H1 (cell line): Measurements from ENCODE around the gene SMIM1. TPM values are rescaled to one million over a fixed set of nuclear protein-coding genes. Genes with fewer than 3 reads are reported as not detected.

Source experiments
- CTCF ChIA-PET: fragments of 300-600 bp; sonication (Branson Sonifier 250); formaldehyde crosslinking; loops from one replicate; lab custom pipeline; 2021; ENCODE audit not compliant: partially characterized antibody; lab: Charles Lee
- POLR2A ChIA-PET: fragments of 300-600 bp; sonication (Branson Sonifier 250); formaldehyde crosslinking; loops from one replicate; lab custom pipeline; 2021; ENCODE audit warnings: inconsistent platforms; ENCODE audit not compliant: partially characterized antibody; lab: Charles Lee
- DNase-seq, 2 experiments: peaks; one replicate each; pipeline versions ENCODE4 v3.0.0 to v3.0.0-alpha.2; 2010 to 2022; ENCODE audit warnings: low spot score in 2 of 2, low read depth in 1 of 2, mixed read lengths in 1 of 2
- FAIRE-seq: peaks from 2 replicates; lab custom pipeline; 2011; peaks lifted over from hg19 to GRCh38; lab: Jason Lieb, UNC
- H2AFZ ChIP-seq: 2 replicates; pipeline ENCODE4 v1.8.1; 2012; ENCODE audit warnings: low read length, inconsistent platforms
- H2AK5ac ChIP-seq: 2 replicates; pipeline ENCODE4 v1.6.1; 2013; ENCODE audit warnings: low read depth, low read length
- H2BK120ac ChIP-seq: replicated peaks from 2 replicates; pipeline ENCODE3; 2013; ENCODE audit warnings: low read depth, low read length, inconsistent platforms
- H2BK12ac ChIP-seq: 2 replicates; pipeline ENCODE4 v1.6.1; 2013; ENCODE audit warnings: low read depth, low read length
- H2BK15ac ChIP-seq: 2 replicates; pipeline ENCODE4 v1.6.1; 2013; ENCODE audit warnings: low read length
- H2BK20ac ChIP-seq: 2 replicates; pipeline ENCODE4 v1.6.1; 2013; ENCODE audit warnings: low read length
- H2BK5ac ChIP-seq: 2 replicates; pipeline ENCODE4 v1.6.1; 2013; ENCODE audit warnings: low read depth, low read length
- H3K14ac ChIP-seq: 2 replicates; pipeline ENCODE4 v1.6.1; 2013; ENCODE audit warnings: inconsistent platforms; ENCODE audit not compliant: insufficient read length
- H3K18ac ChIP-seq: 2 replicates; pipeline ENCODE4 v1.6.1; 2013; ENCODE audit warnings: low read length; ENCODE audit errors: extremely low read depth
- H3K23ac ChIP-seq: 2 replicates; pipeline ENCODE4 v1.6.1; 2013; ENCODE audit warnings: inconsistent platforms; ENCODE audit not compliant: insufficient read length
- H3K23me2 ChIP-seq: 2 replicates; pipeline ENCODE4 v1.6.1; 2013; ENCODE audit warnings: low read depth, low read length
- H3K27ac ChIP-seq: 2 replicates; pipeline ENCODE4 v1.6.1; 2011; ENCODE audit warnings: low read depth, low read length, inconsistent platforms
- H3K27me3 ChIP-seq, 4 experiments: replicated peaks in 1 of 4; 1 replicate in 1 of 4; 2 replicates in 3 of 4; pipeline versions ENCODE4 v1.6.1 to v1.8.1; 2011 to 2013; ENCODE audit warnings: low read length in 3 of 4, mild to moderate bottlenecking in 3 of 4, inconsistent platforms in 2 of 4, mixed read lengths in 2 of 4, moderate library complexity in 1 of 4; ENCODE audit not compliant: control insufficient read depth in 3 of 4, insufficient read depth in 3 of 4; ENCODE audit errors: extremely low read depth in 1 of 4
- H3K36me3 ChIP-seq, 4 experiments: 2 replicates each; pipeline versions ENCODE4 v1.6.1 to v1.8.1; 2011 to 2013; ENCODE audit warnings: mild to moderate bottlenecking in 4 of 4, low read length in 3 of 4, moderate library complexity in 2 of 4, control low read depth in 1 of 4, inconsistent platforms in 1 of 4; ENCODE audit not compliant: insufficient read depth in 4 of 4, control insufficient read depth in 2 of 4
- H3K4ac ChIP-seq: replicated peaks from 2 replicates; pipeline ENCODE3; 2013; ENCODE audit warnings: low read length, low read depth, mixed read lengths, inconsistent platforms; ENCODE audit not compliant: insufficient read length
- H3K4me1 ChIP-seq, 4 experiments: replicated peaks in 1 of 4; 1 replicate in 1 of 4; 2 replicates in 3 of 4; pipeline versions ENCODE4 v1.6.1 to v1.8.1; 2011 to 2013; ENCODE audit warnings: low read length in 3 of 4, inconsistent platforms in 2 of 4, mixed read lengths in 1 of 4; ENCODE audit not compliant: insufficient read depth in 4 of 4, control insufficient read depth in 3 of 4
- H3K4me2 ChIP-seq, 2 experiments: 2 replicates each; pipeline versions ENCODE4 v1.6.1 to v1.8.1; 2011 to 2013; ENCODE audit warnings: low read depth in 2 of 2, low read length in 2 of 2, control low read depth in 1 of 2, inconsistent platforms in 1 of 2, mild to moderate bottlenecking in 1 of 2; ENCODE audit not compliant: insufficient read depth in 1 of 2
- H3K4me3 ChIP-seq, 4 experiments: fragments of 200-600, 300-600 bp in 1 of 4; sonication (generic), shearing (Covaris generic), sonication (Bioruptor Twin) in 1 of 4; 2 replicates each; pipeline versions ENCODE4 v1.5.1 to v1.8.1; 2011 to 2016; ENCODE audit warnings: low read length in 4 of 4, low read depth in 3 of 4, control low read depth in 2 of 4, inconsistent platforms in 2 of 4, mild to moderate bottlenecking in 2 of 4, mixed read lengths in 1 of 4, moderate library complexity in 1 of 4; ENCODE audit not compliant: insufficient read depth in 2 of 4; ENCODE audit errors: extremely low read depth in 1 of 4
- H3K56ac ChIP-seq: replicated peaks from 2 replicates; pipeline ENCODE3; 2013; ENCODE audit warnings: low read depth, mild to moderate bottlenecking, mixed read lengths, low read length, inconsistent platforms; ENCODE audit not compliant: insufficient read length
- H3K79me1 ChIP-seq: 2 replicates; pipeline ENCODE4 v1.6.1; 2013; ENCODE audit warnings: low read depth, low read length, control low read depth
- H3K79me2 ChIP-seq, 2 experiments: 2 replicates each; pipeline versions ENCODE4 v1.6.1 to v1.8.1; 2012 to 2013; ENCODE audit warnings: low read length in 2 of 2, mild to moderate bottlenecking in 2 of 2, inconsistent platforms in 1 of 2; ENCODE audit not compliant: insufficient read depth in 2 of 2, control insufficient read depth in 1 of 2
- H3K9ac ChIP-seq, 4 experiments: replicated peaks in 1 of 4; 1 replicate in 1 of 4; 2 replicates in 3 of 4; pipeline versions ENCODE4 v1.6.1 to v1.8.1; 2011 to 2013; ENCODE audit warnings: low read depth in 3 of 4, low read length in 3 of 4, control low read depth in 2 of 4, mild to moderate bottlenecking in 2 of 4, moderate library complexity in 2 of 4, inconsistent platforms in 1 of 4; ENCODE audit errors: extremely low read depth in 1 of 4
- H3K9me3 ChIP-seq, 2 experiments: 2 replicates each; pipeline versions ENCODE4 v1.6.1 to v1.8.1; 2012 to 2013; ENCODE audit warnings: mild to moderate bottlenecking in 2 of 2, moderate library complexity in 2 of 2, control low read depth in 1 of 2, inconsistent platforms in 1 of 2, low read depth in 1 of 2, low read length in 1 of 2, mixed read lengths in 1 of 2; ENCODE audit not compliant: insufficient read depth in 2 of 2
- H4K20me1 ChIP-seq, 2 experiments: replicated peaks in 1 of 2; 2 replicates each; pipeline versions ENCODE3 to v1.8.1; 2011 to 2013; ENCODE audit warnings: inconsistent platforms in 2 of 2, low read length in 2 of 2, mild to moderate bottlenecking in 1 of 2; ENCODE audit not compliant: insufficient read depth in 2 of 2, control insufficient read depth in 1 of 2
- H4K5ac ChIP-seq: 2 replicates; pipeline ENCODE4 v1.6.1; 2013; ENCODE audit warnings: low read length, low read depth, mixed read lengths, inconsistent platforms; ENCODE audit not compliant: insufficient read length
- H4K8ac ChIP-seq: 2 replicates; pipeline ENCODE4 v1.8.0; 2013; ENCODE audit warnings: mild to moderate bottlenecking, moderate library complexity, low read length, inconsistent platforms; ENCODE audit not compliant: insufficient read depth; ENCODE audit errors: extremely low read depth
- H4K91ac ChIP-seq: replicated peaks from 2 replicates; pipeline ENCODE3; 2013; ENCODE audit warnings: low read length, mixed read lengths, inconsistent platforms; ENCODE audit not compliant: insufficient read length
- GTF2F1 ChIP-seq: IDR thresholded peaks from 2 replicates; pipeline ENCODE4 v1.6.1; 2012; ENCODE audit warnings: low read depth, low read length, improper control_type of control experiment, borderline replicate concordance
- KDM1A ChIP-seq: fragments of 200-600, 300-600 bp; sonication (generic); IDR thresholded peaks from 2 replicates; pipeline ENCODE4 v1.7.1; 2016; ENCODE audit warnings: mild to moderate bottlenecking, low read length, borderline replicate concordance
- WGBS, 2 experiments: shearing (Covaris generic) in 1 of 2; methylation state at CpG; one replicate each; pipeline versions ENCODE4 v1.1.6 to v1.1.7; 2013 to 2015; ENCODE audit warnings: low lambda C conversion rate in 2 of 2, mixed read lengths in 2 of 2, inconsistent platforms in 1 of 2, low coverage in 1 of 2, missing lambda C conversion rate in 1 of 2; ENCODE audit not compliant: insufficient replicate concordance in 2 of 2, insufficient coverage in 1 of 2, insufficient read length in 1 of 2; ENCODE audit errors: extremely low coverage in 1 of 2, missing lambda C conversion rate in 1 of 2; 5-methylcytosine and 5-hydroxymethylcytosine counted together
- polyA plus RNA-seq, 7 experiments: library from polyadenylated mRNA; depleted of rRNA in 3 of 7; stranded (reverse) in 5 of 7; unstranded in 2 of 7; fragments of >200 nt in 5 of 7; fragments of 200-250 nt in 2 of 7; gene quantifications; 1 replicate in 5 of 7; 2 replicates in 1 of 7; 4 replicates in 1 of 7; pipeline versions ENCODE4 v1.2.1 to v1.2.3, GENCODE V29; 2011 to 2013; ENCODE audit warnings: missing spikeins in 2 of 7, mixed read lengths in 2 of 7
- total RNA-seq: library from RNA; stranded (reverse); fragmentation: NEBNext Ultra II Directional; extraction: Animal tissue kit (Norgen Biotek cat#: 25700); gene quantifications from 2 replicates; pipeline ENCODE4 v1.2.1, GENCODE V29; 2021

SMIM1 gene
- total and polyA plus RNA-seq, 2 of the 8 experiments (the other 6 are each of a cell fraction or from before 2014, with no cell fraction given): 7.7 to 9.7 TPM

- TF ChIP-seq KDM1A (0 out of 2 replicates have a peak, but pooled peaks have one; percentile 14), GTF2F1 (no peak)
- DNase-seq: no peak
- no peak overlapping the region for H2BK20ac ChIP-seq
- peaks cover 0 to 31% of the 10 kb centered on the region in 2 experiments; a peak in 3 of 4 replicates for H3K79me2 ChIP-seq
- FAIRE-seq: no peak
- no peak overlapping the region for H2BK15ac ChIP-seq
- H3K4me3 ChIP-seq: peak overlapping the region in 1 of 4 experiments; percentile 87; a peak in 2 of 8 replicates
- H3K18ac ChIP-seq: no peak overlapping the region
- H4K5ac ChIP-seq: no peak overlapping the region
- peaks cover 14% of the 10 kb centered on the region for H3K23me2 ChIP-seq
- no peak overlapping the region for H2AFZ ChIP-seq
- no peak overlapping the region for H2BK120ac ChIP-seq
- H3K4ac ChIP-seq: no peak overlapping the region
- H3K4me2 ChIP-seq: no peak overlapping the region; a peak in 1 of 4 replicates
- peaks cover 0 to 16% (median 13%) of the 10 kb centered on the region in 4 experiments; a peak in 6 of 7 replicates for H3K4me1 ChIP-seq
- no peak overlapping the region for H4K91ac ChIP-seq
- peaks cover 8 to 26% of the 10 kb centered on the region in 2 experiments for H4K20me1 ChIP-seq
- ChIA-PET POLR2A (no interaction called here), CTCF (interaction anchor here (0.6 to 1.3 kb wide), 2 partner anchors 20 to 23 kb away, joined by 3 read pairs; no protein-coding TSS in a partner anchor)
- H2BK12ac ChIP-seq: no peak overlapping the region
- H3K9ac ChIP-seq: no peak overlapping the region
- 48% methylated on average over 6 of the region's 6 CpGs; no CpG with 5 or more reads in 1 of the 2 experiments for WGBS, 2 experiments
- peaks cover 0 to 3% (median 0%) of the 10 kb centered on the region in 4 experiments; a peak in 5 of 7 replicates for H3K27me3 ChIP-seq
- H4K8ac ChIP-seq: no peak overlapping the region
- no peak overlapping the region for H3K14ac ChIP-seq
- no peak overlapping the region for H3K27ac ChIP-seq
- peaks cover 23% of the 10 kb centered on the region for H3K79me1 ChIP-seq
- no peak overlapping the region for H2AK5ac ChIP-seq
- H3K9me3 ChIP-seq: no peaks in the 10 kb centered on the region; a peak in 1 of 4 replicates
- H3K36me3 ChIP-seq: peaks cover 0 to 15% (median 4%) of the 10 kb centered on the region in 4 experiments; a peak in 5 of 8 replicates
- no peak overlapping the region for H2BK5ac ChIP-seq
- no peak overlapping the region for H3K56ac ChIP-seq
- H3K23ac ChIP-seq: no peak overlapping the region
Measured at GRCh38 chr1:3747522-3747848, 25.1 kb upstream of the SMIM1 start.
